Right lobe of liver (tissue), 4 donors: ENCODE results near the gene FGGY.
"Not testable (repeated sequence)": the region's sequence is repeated elsewhere in the genome, so short reads cannot be mapped to it uniquely, and the experiment has no call there.

Experiments
- CTCF ChIP-seq, 4 donors: fragments of 200-600 bp in 3 of 4; fragments of 450-650 bp in 1 of 4; IDR thresholded peaks; one replicate each; pipeline versions ENCODE4 v1.5.1 to v1.8.0; 2016 to 2022; ENCODE audit warnings: antibody characterized with exemption in 4 of 4, mild to moderate bottlenecking in 2 of 4
- POLR2A ChIP-seq: fragments of 450-650 bp; IDR thresholded peaks from one replicate; pipeline ENCODE4 v1.6.1; 2017; ENCODE audit warnings: antibody characterized with exemption, mild to moderate bottlenecking
- donor health status: DM: no; HTN: no; CAD: no.
- donor health status: DM: no; HTN: no; CAD: no.
- donor health status: DM: no; HTN: yes; CAD: no.

- TF ChIP-seq CTCF (IDR thresholded peaks at IDR 0.05); POLR2A: not testable (repeated sequence)
Measured at GRCh38 chr1:59256429-59256828, 40.5 kb upstream of the FGGY start.
